Vagina (tissue), 2 donors: ENCODE measurements around the gene ZNF292.

Experiments
- POLR2A ChIP-seq, 2 donors: fragments of 450-650 bp; IDR thresholded peaks; one replicate each; pipeline ENCODE4 v1.6.1; 2017; ENCODE audit warnings: antibody characterized with exemption in 2 of 2, mild to moderate bottlenecking in 2 of 2, moderate library complexity in 2 of 2
- TF ChIP-seq, protein P1 (sequence below), 3 experiments: fragments of 450-650 bp in 2 of 3; fragments of 200-600 bp in 1 of 3; sonication (generic) in 1 of 3; IDR thresholded peaks; one replicate each; pipeline ENCODE4 v1.5.1; 2017 to 2019; ENCODE audit warnings: antibody characterized with exemption in 3 of 3, mild to moderate bottlenecking in 2 of 3, moderate library complexity in 2 of 3

DNA sequence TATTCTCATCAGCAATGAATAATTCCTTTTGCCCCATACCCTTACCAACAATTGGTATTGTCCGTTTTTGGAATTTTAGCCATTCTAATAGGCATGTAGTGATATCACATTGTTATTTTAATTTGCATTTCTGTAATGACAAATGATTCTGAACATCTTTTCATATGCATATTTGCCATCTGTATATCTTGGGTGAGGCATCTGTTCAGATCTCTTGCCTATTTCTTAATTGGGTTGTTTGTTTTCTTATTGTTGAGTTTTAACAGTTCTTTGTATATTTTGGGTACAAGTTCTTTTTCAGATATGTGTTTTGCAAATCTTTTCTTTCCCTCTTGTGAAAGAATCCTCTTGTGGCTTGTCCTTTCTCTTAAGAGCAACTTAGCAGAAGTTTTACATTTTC is 69.6 kb downstream of the ZNF292 start:
- TF ChIP-seq POLR2A (IDR thresholded peaks at IDR 0.05), result no peak
- TF ChIP-seq, protein P1, sequence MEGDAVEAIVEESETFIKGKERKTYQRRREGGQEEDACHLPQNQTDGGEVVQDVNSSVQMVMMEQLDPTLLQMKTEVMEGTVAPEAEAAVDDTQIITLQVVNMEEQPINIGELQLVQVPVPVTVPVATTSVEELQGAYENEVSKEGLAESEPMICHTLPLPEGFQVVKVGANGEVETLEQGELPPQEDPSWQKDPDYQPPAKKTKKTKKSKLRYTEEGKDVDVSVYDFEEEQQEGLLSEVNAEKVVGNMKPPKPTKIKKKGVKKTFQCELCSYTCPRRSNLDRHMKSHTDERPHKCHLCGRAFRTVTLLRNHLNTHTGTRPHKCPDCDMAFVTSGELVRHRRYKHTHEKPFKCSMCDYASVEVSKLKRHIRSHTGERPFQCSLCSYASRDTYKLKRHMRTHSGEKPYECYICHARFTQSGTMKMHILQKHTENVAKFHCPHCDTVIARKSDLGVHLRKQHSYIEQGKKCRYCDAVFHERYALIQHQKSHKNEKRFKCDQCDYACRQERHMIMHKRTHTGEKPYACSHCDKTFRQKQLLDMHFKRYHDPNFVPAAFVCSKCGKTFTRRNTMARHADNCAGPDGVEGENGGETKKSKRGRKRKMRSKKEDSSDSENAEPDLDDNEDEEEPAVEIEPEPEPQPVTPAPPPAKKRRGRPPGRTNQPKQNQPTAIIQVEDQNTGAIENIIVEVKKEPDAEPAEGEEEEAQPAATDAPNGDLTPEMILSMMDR (IDR thresholded peaks at IDR 0.05), result no peak
